Activated CD8-positive, alpha-beta memory T cell treated with anti-CD3 and anti-CD28 coated beads for 1 hour (primary cell): ENCODE measurements around the gene FCHSD2.
"Not testable (repeated sequence)": the region's sequence is repeated elsewhere in the genome, so short reads cannot be mapped to it uniquely, and the experiment has no call there.

Source experiments
- DNase-seq, 2 donors: peaks; one replicate each; pipeline ENCODE4 v3.0.0-alpha.2; 2020; ENCODE audit warnings: low read depth in 1 of 2; ENCODE audit errors: extremely low read depth in 1 of 2

The FCHSD2 gene

GRCh38 chr11:72896431-72896830 is 245.7 kb downstream of the FCHSD2 start:
- no peak for DNase-seq

- DNase-seq = no peak
Observed at GRCh38 chr11:72890881-72891280, 251.2 kb downstream of the FCHSD2 start.

- no peak for DNase-seq
Observed at GRCh38 chr11:72886619-72887018, 255.5 kb downstream of the FCHSD2 start.

- no peak for DNase-seq
Observed at GRCh38 chr11:72885749-72886609, 256.1 kb downstream of the FCHSD2 start.

- DNase-seq = no peak
Observed at GRCh38 chr11:72876147-72876546, 266.0 kb downstream of the FCHSD2 start.

GRCh38 chr11:72875736-72876135 is 266.4 kb downstream of the FCHSD2 start:
- DNase-seq = no peak

GRCh38 chr11:72872012-72872411 is 270.1 kb downstream of the FCHSD2 start:
- no peak for DNase-seq

GRCh38 chr11:72871119-72871518 is 271.0 kb downstream of the FCHSD2 start:
- no peak for DNase-seq

GRCh38 chr11:72869831-72870230 is 272.3 kb downstream of the FCHSD2 start:
- no peak for DNase-seq

- no peak for DNase-seq
Observed at GRCh38 chr11:72867970-72868369, 274.1 kb downstream of the FCHSD2 start.

- DNase-seq = no peak
Observed at GRCh38 chr11:72864702-72865655, 277.1 kb downstream of the FCHSD2 start.

GRCh38 chr11:72863916-72864315 is 278.2 kb downstream of the FCHSD2 start:
- DNase-seq = no peak

- DNase-seq = no peak
Observed at GRCh38 chr11:72863091-72863490, 279.0 kb downstream of the FCHSD2 start.

GRCh38 chr11:72860592-72860991 is 281.5 kb downstream of the FCHSD2 start:
- no peak for DNase-seq

- DNase-seq = no peak
Observed at GRCh38 chr11:72860010-72860409, 282.1 kb downstream of the FCHSD2 start.

- no peak for DNase-seq
Observed at GRCh38 chr11:72859126-72859525, 283.0 kb downstream of the FCHSD2 start.

GRCh38 chr11:72858267-72858666 is 283.9 kb downstream of the FCHSD2 start:
- not testable (repeated sequence) for DNase-seq

GRCh38 chr11:72856551-72857345 is 285.4 kb downstream of the FCHSD2 start:
- DNase-seq = no peak

GRCh38 chr11:72856065-72856464 is 286.1 kb downstream of the FCHSD2 start:
- DNase-seq = no peak

GRCh38 chr11:72851726-72852125 is 290.4 kb downstream of the FCHSD2 start:
- no peak for DNase-seq

- DNase-seq = no peak
Observed at GRCh38 chr11:72850832-72851231, 291.3 kb downstream of the FCHSD2 start.
